Urinary bladder (tissue), 4 donors: ENCODE measurements around the gene CELSR1. TPM values are rescaled to one million over a fixed set of nuclear protein-coding genes. Genes with fewer than 3 reads are reported as not detected.

Experiments
- DNase-seq: peaks from one replicate; pipeline ENCODE4 v3.0.0-alpha.2; 2015; ENCODE audit errors: extremely low spot score
- H3K27ac ChIP-seq: one replicate; pipeline ENCODE4 v1.5.1; 2013; ENCODE audit warnings: low read depth, mild to moderate bottlenecking, moderate library complexity
- H3K36me3 ChIP-seq: one replicate; pipeline ENCODE4 v1.6.1; 2013; ENCODE audit warnings: mild to moderate bottlenecking, moderate library complexity; ENCODE audit not compliant: insufficient read depth
- H3K4me1 ChIP-seq: one replicate; pipeline ENCODE4 v1.6.1; 2013; ENCODE audit warnings: mild to moderate bottlenecking, moderate library complexity; ENCODE audit not compliant: insufficient read depth
- H3K4me3 ChIP-seq: one replicate; pipeline ENCODE4 v1.5.1; 2013; ENCODE audit warnings: low read depth, low read length
- WGBS: extraction: QIAGEN DNeasy Blood & Tissue Kit; methylation state at CpG from one replicate; pipeline ENCODE4 v1.1.7; 2013; 5-methylcytosine and 5-hydroxymethylcytosine counted together
- polyA plus RNA-seq: library from polyadenylated mRNA; stranded (reverse); fragments of 200-250 nt; gene quantifications from one replicate; pipeline ENCODE4 v1.2.3, GENCODE V29; 2013
- total RNA-seq: library from RNA; depleted of rRNA; stranded (reverse); fragments of >200 nt; gene quantifications from one replicate; pipeline ENCODE4 v1.2.3, GENCODE V29; 2014
- donor health status: healthy with polysubstance abuse.
- donor health status: healthy.

CELSR1 gene
- total and polyA plus RNA-seq, 2 donors: 3.2 to 4.5 TPM

- Histone ChIP-seq H3K4me1 (no peaks in the 10 kb centered on the region), H3K36me3 (no peaks in the 10 kb centered on the region), H3K27ac (no peak overlapping the region), H3K4me3 (no peak overlapping the region)
- 89% methylated on average over 2 of the region's 2 CpGs for WGBS
- no peak for DNase-seq
These were observed 165.7 kb downstream of the CELSR1 start for GRCh38 chr22:46371623-46372226.

- Histone ChIP-seq H3K4me1 (no peaks in the 10 kb centered on the region), H3K27ac (no peak overlapping the region)
- no peak for DNase-seq
These were observed 166.7 kb downstream of the CELSR1 start for GRCh38 chr22:46370584-46371291.

GRCh38 chr22:46369716-46370583 lies 167.5 kb downstream of the CELSR1 start:
- 84% methylated on average over 25 of the region's 25 CpGs for WGBS
- H3K27ac ChIP-seq: no peak overlapping the region
- H3K36me3 ChIP-seq: peaks cover 1% of the 10 kb centered on the region
- no peak for DNase-seq
- H3K4me3 ChIP-seq: no peak overlapping the region
- no peaks in the 10 kb centered on the region for H3K4me1 ChIP-seq

More at GRCh38 chr22:46370584-46371291, 166.7 kb downstream of the CELSR1 start:
- 76% methylated on average over 15 of the region's 15 CpGs for WGBS
- Histone ChIP-seq H3K4me3 (no peak overlapping the region), H3K36me3 (no peaks in the 10 kb centered on the region)

- H3K27ac ChIP-seq: no peak overlapping the region
- 90% methylated on average over 31 of the region's 31 CpGs for WGBS
- DNase-seq: no peak
- no peaks in the 10 kb centered on the region for H3K4me1 ChIP-seq
- peaks cover 1% of the 10 kb centered on the region for H3K36me3 ChIP-seq
- H3K4me3 ChIP-seq: no peak overlapping the region
These were observed 168.3 kb downstream of the CELSR1 start for GRCh38 chr22:46368871-46369715.

- WGBS: 79% methylated on average over 12 of the region's 12 CpGs
- no peak overlapping the region for H3K27ac ChIP-seq
- no peak for DNase-seq
- no peak overlapping the region for H3K4me3 ChIP-seq
- H3K36me3 ChIP-seq: peaks cover 1% of the 10 kb centered on the region
- no peaks in the 10 kb centered on the region for H3K4me1 ChIP-seq
These were observed 169.0 kb downstream of the CELSR1 start for GRCh38 chr22:46368422-46368821.

- Histone ChIP-seq H3K27ac (no peak overlapping the region), H3K4me3 (no peak overlapping the region), H3K4me1 (no peaks in the 10 kb centered on the region), H3K36me3 (peaks cover 1% of the 10 kb centered on the region)
- WGBS: 40% methylated on average over 19 of the region's 19 CpGs
- DNase-seq: no peak
These were observed 169.7 kb downstream of the CELSR1 start for GRCh38 chr22:46367707-46368191.

GRCh38 chr22:46366801-46367706 lies 170.4 kb downstream of the CELSR1 start:
- H3K36me3 ChIP-seq: peaks cover 1% of the 10 kb centered on the region
- DNase-seq: no peak
- 72% methylated on average over 45 of the region's 45 CpGs for WGBS
- no peaks in the 10 kb centered on the region for H3K4me1 ChIP-seq
- no peak overlapping the region for H3K27ac ChIP-seq
- H3K4me3 ChIP-seq: no peak overlapping the region

GRCh38 chr22:46366327-46366731 lies 171.1 kb downstream of the CELSR1 start:
- H3K4me1 ChIP-seq: no peaks in the 10 kb centered on the region
- 86% methylated on average over 19 of the region's 19 CpGs for WGBS
- H3K27ac ChIP-seq: no peak overlapping the region
- no peak overlapping the region for H3K4me3 ChIP-seq
- peaks cover 1% of the 10 kb centered on the region for H3K36me3 ChIP-seq
- no peak for DNase-seq

GRCh38 chr22:46365166-46365624 lies 172.2 kb downstream of the CELSR1 start:
- WGBS: 90% methylated on average over 22 of the region's 22 CpGs
- no peak for DNase-seq
- Histone ChIP-seq H3K36me3 (peaks cover 1% of the 10 kb centered on the region), H3K27ac (no peak overlapping the region), H3K4me3 (no peak overlapping the region), H3K4me1 (no peaks in the 10 kb centered on the region)

- Histone ChIP-seq H3K36me3 (peaks cover 1% of the 10 kb centered on the region), H3K4me3 (no peak overlapping the region), H3K27ac (no peak overlapping the region), H3K4me1 (no peaks in the 10 kb centered on the region)
- no peak for DNase-seq
- WGBS: 83% methylated on average over 26 of the region's 26 CpGs
These were observed 172.9 kb downstream of the CELSR1 start for GRCh38 chr22:46364341-46365165.

- Histone ChIP-seq H3K27ac (no peak overlapping the region), H3K4me3 (no peak overlapping the region), H3K36me3 (peaks cover 1% of the 10 kb centered on the region), H3K4me1 (no peaks in the 10 kb centered on the region)
- no peak for DNase-seq
- 82% methylated on average over 35 of the region's 35 CpGs for WGBS
These were observed 173.7 kb downstream of the CELSR1 start for GRCh38 chr22:46363611-46364321.
